Gastrocnemius medialis (tissue), 4 donors: ENCODE measurements around the gene EHD4.

Experiments used
- CTCF ChIP-seq, 5 experiments: fragments of 450-650 bp in 3 of 5; fragments of 200-600 bp in 2 of 5; sonication (generic) in 2 of 5; IDR thresholded peaks in 4 of 5; conservative IDR thresholded peaks in 1 of 5; 1 replicate in 4 of 5; 2 replicates in 1 of 5; pipeline ENCODE4 v1.5.1; 2016 to 2019; ENCODE audit warnings: antibody characterized with exemption in 5 of 5, mild to moderate bottlenecking in 3 of 5, moderate library complexity in 3 of 5
- POLR2A ChIP-seq, 2 donors: fragments of 450-650 bp; IDR thresholded peaks; one replicate each; pipeline ENCODE4 v1.6.1; 2017; ENCODE audit warnings: antibody characterized with exemption in 2 of 2, mild to moderate bottlenecking in 2 of 2, moderate library complexity in 2 of 2

GRCh38 chr15:41896566-41896965, 75.8 kb downstream of the EHD4 start:
- TF ChIP-seq CTCF (IDR thresholded peaks at IDR 0.05 in 4 of 5, conservative IDR thresholded peaks at IDR 0.05 in 1 of 5): no peak
- no peak for TF ChIP-seq POLR2A (IDR thresholded peaks at IDR 0.05)
